ENCODE measurements around the gene PNKP. TPM values are rescaled to one million over a fixed set of nuclear protein-coding genes. Genes with fewer than 3 reads are reported as not detected.
A peak's percentile ranks its signal among the peaks of the same experiment; 100 is the strongest.
"Not testable (repeated sequence)": the region's sequence is repeated elsewhere in the genome, so short reads cannot be mapped to it uniquely, and the experiment has no call there.

PNKP gene
- total RNA-seq, 1 experiment from 2014 or later, result 23.9 TPM

GRCh38 chr19:49823472-49823871 lies 43.9 kb downstream of the PNKP start:
- no peak for DNase-seq (ENCODE audit: low read depth)

- no peak for DNase-seq (ENCODE audit: low read depth)
These were observed 47.3 kb downstream of the PNKP start for GRCh38 chr19:49820125-49820524.

DNA sequence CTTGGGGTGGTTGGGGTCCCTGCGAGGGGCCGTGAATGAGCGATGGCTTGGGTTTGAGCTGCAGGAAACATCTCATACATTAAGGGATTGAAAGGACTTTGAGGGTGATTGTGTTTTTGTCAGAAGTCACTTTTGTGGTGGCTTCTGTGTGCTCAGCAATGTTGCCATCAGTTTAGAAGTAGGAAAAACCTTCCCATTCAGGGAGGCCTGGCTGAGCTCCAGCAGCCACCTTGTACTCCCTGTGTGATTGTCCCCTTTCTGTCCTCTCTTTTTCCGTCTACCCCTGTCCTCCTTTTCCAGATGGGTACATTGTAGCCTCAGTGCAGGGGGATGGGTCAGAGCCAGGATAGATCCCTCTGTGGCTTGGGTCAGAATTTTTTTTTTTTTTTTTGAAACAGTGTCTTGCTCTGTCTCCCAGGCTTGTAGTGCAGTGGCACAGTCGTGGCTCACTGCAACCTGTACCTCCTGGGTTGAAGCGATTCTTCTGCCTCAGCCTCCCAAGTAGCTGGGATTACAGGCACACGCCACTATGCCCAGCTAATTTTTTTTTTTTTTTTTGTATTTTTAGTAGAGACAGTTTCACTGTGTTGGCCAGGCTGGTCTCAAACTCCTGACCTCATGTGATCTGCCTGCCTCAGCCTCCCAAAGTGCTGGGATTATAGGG lies 47.8 kb downstream of the PNKP start:
- DNase-seq (ENCODE audit: low read depth), result not testable (repeated sequence)

DNA sequence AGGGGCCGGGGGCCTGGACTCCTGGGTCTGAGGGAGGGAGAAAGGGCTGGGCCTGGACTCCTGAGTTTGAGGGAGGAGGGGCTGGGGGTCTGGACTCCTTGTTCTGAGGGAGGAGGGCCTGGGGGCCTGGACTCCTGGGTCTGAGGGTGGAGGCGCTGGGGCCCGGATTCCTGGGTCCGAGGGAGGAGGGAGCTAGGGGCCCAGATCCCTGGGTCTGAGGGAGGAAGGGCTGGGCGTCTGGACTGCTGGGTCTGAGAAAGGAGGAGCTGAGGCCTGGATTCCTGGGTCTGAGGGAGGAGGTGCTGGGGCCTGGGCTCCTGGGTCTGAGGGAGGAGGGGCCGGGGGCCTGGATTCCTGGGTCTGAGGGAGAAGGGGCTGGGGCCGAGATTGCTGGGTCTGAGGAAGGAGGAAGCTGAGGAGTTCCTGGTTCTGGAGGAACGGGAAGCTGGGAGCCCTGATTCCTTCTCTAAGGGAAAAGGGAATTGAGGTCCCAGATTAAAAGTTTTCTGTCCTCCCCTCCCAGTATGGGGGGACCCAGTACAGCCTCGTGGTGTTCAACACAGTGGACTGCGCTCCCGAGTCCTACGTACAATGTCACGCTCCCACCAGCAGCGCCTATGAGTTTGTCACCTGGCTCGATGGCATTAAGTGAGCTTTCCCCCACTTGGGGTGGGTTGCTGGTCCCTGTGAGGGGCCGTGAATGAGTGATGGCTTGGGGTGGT lies 48.6 kb downstream of the PNKP start:
- no peak for DNase-seq (ENCODE audit: low read depth)

- peak; percentile 84 for DNase-seq (ENCODE audit: low read depth)
These were observed 49.3 kb downstream of the PNKP start, which contains the start of gene MED25 for GRCh38 chr19:49817964-49818648. Gene MED25 (plus strand): TSS chr19:49818289. CDS start chr19:49818342, 53 bp downstream.

- DNase-seq (ENCODE audit: low read depth), result no peak
These were observed 50.8 kb downstream of the PNKP start for GRCh38 chr19:49816590-49816989.

DNA sequence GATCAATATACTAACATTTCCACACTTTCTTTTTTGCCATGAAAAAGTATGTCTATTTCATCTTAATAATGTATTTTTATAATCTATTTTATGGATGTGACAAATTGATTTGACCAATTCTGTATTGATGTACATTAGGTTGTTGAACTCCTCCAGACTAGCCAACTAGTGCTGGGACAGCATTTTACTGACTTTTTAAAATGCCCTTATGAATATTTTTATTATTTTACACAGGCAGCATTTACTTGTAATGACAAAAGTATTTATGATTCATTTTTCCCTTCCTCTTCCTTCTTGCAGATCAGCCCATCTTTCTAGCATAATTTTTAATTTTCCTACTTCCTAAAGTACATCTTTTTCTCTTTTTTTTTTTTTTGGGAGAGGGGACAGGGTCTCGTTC lies 53.4 kb downstream of the PNKP start:
- no peak for DNase-seq (ENCODE audit: low read depth)

DNA sequence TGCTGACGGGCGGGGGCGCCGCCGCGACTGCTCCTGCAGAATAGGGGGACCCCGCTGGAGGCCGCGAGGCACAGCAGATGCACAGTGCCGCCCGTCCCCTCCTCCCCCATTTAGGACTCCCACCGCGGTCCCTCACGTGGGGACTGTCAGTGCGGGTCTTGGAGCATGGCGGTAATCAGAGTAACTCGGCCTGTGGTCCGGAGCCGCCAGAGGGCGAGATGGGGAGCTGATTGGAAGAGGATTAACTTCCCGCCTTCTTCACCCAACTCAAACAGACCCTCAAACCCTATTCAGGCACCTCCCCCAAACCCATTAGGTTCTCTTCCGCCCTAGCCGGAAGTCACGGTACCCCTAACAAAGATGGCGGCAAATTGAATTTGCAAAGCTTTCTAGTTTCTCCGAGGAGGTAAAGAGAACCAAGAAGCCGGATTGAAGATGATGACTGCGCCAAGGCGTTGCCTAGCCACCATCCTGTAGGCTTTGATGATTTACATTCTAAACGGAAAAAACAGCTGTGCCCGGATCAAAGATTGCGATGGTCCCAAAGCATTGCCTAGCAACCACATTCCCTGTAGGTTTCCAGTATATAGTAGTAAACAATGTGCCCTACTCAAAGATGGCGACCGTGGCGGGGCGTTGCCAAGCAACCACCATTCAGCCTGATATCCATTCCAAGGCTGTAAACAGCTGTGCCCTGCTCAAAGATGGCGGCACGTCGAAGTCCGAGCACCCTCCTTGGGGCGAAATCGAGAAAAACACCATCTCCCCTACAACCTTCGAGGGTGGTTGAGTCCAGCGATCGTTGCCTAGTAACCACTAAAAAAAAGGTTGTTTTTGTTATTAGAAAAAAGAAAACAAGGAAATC lies 54.1 kb downstream of the PNKP start, which contains the start of gene FUZ:
Gene FUZ, minus strand, starts transcription at position 296 of the 865 bp plus-strand sequence. Its CDS starts 186 bp downstream, at position 110.
- peak; percentile 98 for DNase-seq (ENCODE audit: low read depth)

- no peak for DNase-seq (ENCODE audit: low read depth)
These were observed 54.9 kb downstream of the PNKP start for GRCh38 chr19:49812452-49812996.

- DNase-seq (ENCODE audit: low read depth), result no peak
These were observed 56.0 kb downstream of the PNKP start for GRCh38 chr19:49811328-49811727.

Other genes starting within 250 kb of the PNKP start
- gene RRAS, start 227.4 kb downstream of the PNKP start, total RNA-seq (2014; rRNA removed; shearing (Covaris generic)), result 28.9 and 43.3 TPM in 2 replicates
- 9.9 and 26.5 TPM in 2 replicates for gene SCAF1, start 225.4 kb downstream of the PNKP start, total RNA-seq (2014; rRNA removed; shearing (Covaris generic))
- gene IRF3, start 201.7 kb downstream of the PNKP start, total RNA-seq (2014; rRNA removed; shearing (Covaris generic)), result 146 and 186 TPM in 2 replicates
- 6.3 and 14.1 TPM in 2 replicates for gene BCL2L12, start 201.6 kb downstream of the PNKP start, total RNA-seq (2014; rRNA removed; shearing (Covaris generic))
- gene PRMT1, start 190.3 kb downstream of the PNKP start, total RNA-seq (2014; rRNA removed; shearing (Covaris generic)), result 208 and 209 TPM in 2 replicates
- 0.20 and 0.34 TPM in 2 replicates for gene ADM5, start 178.0 kb downstream of the PNKP start, total RNA-seq (2014; rRNA removed; shearing (Covaris generic))
- gene CPT1C, start 176.5 kb downstream of the PNKP start, total RNA-seq (2014; rRNA removed; shearing (Covaris generic)), result 21.1 and 26.7 TPM in 2 replicates
- gene TSKS, start 104.3 kb downstream of the PNKP start, total RNA-seq (2014; rRNA removed; shearing (Covaris generic)), result not detected in 2 replicates
- 74.4 and 113 TPM in 2 replicates for gene AP2A1, start 100.6 kb downstream of the PNKP start, total RNA-seq (2014; rRNA removed; shearing (Covaris generic))
- 23.2 and 28.6 TPM in 2 replicates for gene FUZ, start 54.3 kb downstream of the PNKP start, total RNA-seq (2014; rRNA removed; shearing (Covaris generic))
- gene MED25, start 49.3 kb downstream of the PNKP start, total RNA-seq (2014; rRNA removed; shearing (Covaris generic)), result 30.2 and 45.6 TPM in 2 replicates
- gene PTOV1, start 16.4 kb downstream of the PNKP start, total RNA-seq (2014; rRNA removed; shearing (Covaris generic)), result 94.0 and 107 TPM in 2 replicates
- gene AKT1S1, start 9.8 kb upstream of the PNKP start, total RNA-seq (2014; rRNA removed; shearing (Covaris generic)), result 13.6 and 14.8 TPM in 2 replicates
- gene TBC1D17, start 10.1 kb upstream of the PNKP start, total RNA-seq (2014; rRNA removed; shearing (Covaris generic)), result 8.3 and 12.2 TPM in 2 replicates
- 5.9 and 12.5 TPM in 2 replicates for gene IL4I1, start 29.3 kb upstream of the PNKP start, total RNA-seq (2014; rRNA removed; shearing (Covaris generic))
- gene ATF5, start 61.6 kb upstream of the PNKP start, total RNA-seq (2014; rRNA removed; shearing (Covaris generic)), result 18.9 and 20.5 TPM in 2 replicates
- 70.5 and 96.0 TPM in 2 replicates for gene NUP62, start 61.9 kb upstream of the PNKP start, total RNA-seq (2014; rRNA removed; shearing (Covaris generic))
- gene SIGLEC11, start 93.6 kb upstream of the PNKP start, total RNA-seq (2014; rRNA removed; shearing (Covaris generic)), result not detected in 2 replicates
- 34.0 and 41.9 TPM in 2 replicates for gene VRK3, start 157.8 kb upstream of the PNKP start, total RNA-seq (2014; rRNA removed; shearing (Covaris generic))
- 14.7 and 20.4 TPM in 2 replicates for gene ZNF473, start 158.4 kb upstream of the PNKP start, total RNA-seq (2014; rRNA removed; shearing (Covaris generic))